ENCODE data around the gene DYSF.

DYSF gene

GRCh38 chr2:71457123-71457915 is 4.0 kb downstream of the DYSF start:
- no peak for DNase-seq

GRCh38 chr2:71457923-71458322 is 4.6 kb downstream of the DYSF start:
- DNase-seq = no peak

GRCh38 chr2:71458413-71459083 is 5.2 kb downstream of the DYSF start:
- no peak for DNase-seq

- DNase-seq = no peak
Measured at GRCh38 chr2:71459084-71459431, 5.7 kb downstream of the DYSF start.

GRCh38 chr2:71460056-71460455 is 6.7 kb downstream of the DYSF start:
- no peak for DNase-seq

GRCh38 chr2:71460595-71461303 is 7.4 kb downstream of the DYSF start:
- DNase-seq = no peak

GRCh38 chr2:71461304-71461671 is 7.9 kb downstream of the DYSF start:
- no peak for DNase-seq

- DNase-seq = no peak
Measured at GRCh38 chr2:71462056-71462605, 8.8 kb downstream of the DYSF start.

GRCh38 chr2:71462641-71463341 is 9.4 kb downstream of the DYSF start:
- DNase-seq = no peak

- no peak for DNase-seq
Measured at GRCh38 chr2:71463342-71463654, 9.9 kb downstream of the DYSF start.

GRCh38 chr2:71464389-71464788 is 11.0 kb downstream of the DYSF start:
- DNase-seq = no peak

- DNase-seq = no peak
Measured at GRCh38 chr2:71465356-71465755, 12.0 kb downstream of the DYSF start.

- DNase-seq = no peak
Measured at GRCh38 chr2:71465961-71466300, 12.6 kb downstream of the DYSF start.

- DNase-seq = no peak
Measured at GRCh38 chr2:71466301-71467179, 13.2 kb downstream of the DYSF start.

GRCh38 chr2:71467180-71467815 is 13.9 kb downstream of the DYSF start:
- no peak for DNase-seq

- DNase-seq = no peak
Measured at GRCh38 chr2:71468279-71469015, 15.1 kb downstream of the DYSF start.

GRCh38 chr2:71469403-71470398 is 16.3 kb downstream of the DYSF start:
- no peak for DNase-seq

- no peak for DNase-seq
Measured at GRCh38 chr2:71471276-71471675, 17.9 kb downstream of the DYSF start.

GRCh38 chr2:71472019-71472418 is 18.7 kb downstream of the DYSF start:
- DNase-seq = no peak

All from stimulated activated CD4-positive, alpha-beta T cell treated with anti-CD3 and anti-CD28 coated beads, Interleukin-2, amount 100 ng/mL, for 48 hours (primary cell).